Gastroesophageal sphincter (tissue), 3 donors: ENCODE measurements around the gene SPG7.

Source experiments
- CTCF ChIP-seq, 4 experiments: fragments of 200-600 bp in 2 of 4; fragments of 450-650 bp in 2 of 4; sonication (generic) in 1 of 4; IDR thresholded peaks; one replicate each; pipeline ENCODE4 v1.5.1; 2017 to 2019; ENCODE audit warnings: antibody characterized with exemption in 4 of 4, mild to moderate bottlenecking in 2 of 4, moderate library complexity in 2 of 4
- POLR2A ChIP-seq, 2 donors: fragments of 450-650 bp; IDR thresholded peaks; one replicate each; pipeline ENCODE4 v1.6.1; 2017; ENCODE audit warnings: antibody characterized with exemption in 2 of 2, mild to moderate bottlenecking in 2 of 2, moderate library complexity in 1 of 2
- POLR2AphosphoS5 ChIP-seq: sonication (generic); formaldehyde crosslinking; IDR thresholded peaks from one replicate; pipeline ENCODE4 v1.6.1; 2017; ENCODE audit warnings: antibody characterized with exemption

GRCh38 chr16:89552329-89552728 is 44.1 kb downstream of the SPG7 start:
- TF ChIP-seq CTCF (IDR thresholded peaks at IDR 0.05) (no peak), POLR2AphosphoS5 (no peak), POLR2A (IDR thresholded peaks at IDR 0.05) (no peak)
